Kidney capillary endothelial cell (primary cell): ENCODE measurements around the gene FOXO3B.
"Not testable (repeated sequence)": the region's sequence is repeated elsewhere in the genome, so short reads cannot be mapped to it uniquely, and the experiment has no call there.

Source experiments
- DNase-seq: peaks from one replicate; pipeline ENCODE4 v3.0.0-alpha.2; 2018; ENCODE audit warnings: low spot score

FOXO3B gene

GRCh38 chr17:18681767-18682571, at the start of gene FOXO3B:
Gene FOXO3B (minus strand): TSS chr17:18682314. CDS start chr17:18681651, 663 bp downstream.
- DNase-seq, result peak; percentile 64

GRCh38 chr17:18723509-18723908, 41.4 kb upstream of the FOXO3B start:
- not testable (repeated sequence) for DNase-seq

GRCh38 chr17:18722612-18723011, 40.5 kb upstream of the FOXO3B start:
- not testable (repeated sequence) for DNase-seq

- DNase-seq, result not testable (repeated sequence)
These were observed 39.8 kb upstream of the FOXO3B start for GRCh38 chr17:18721775-18722547.

GRCh38 chr17:18719428-18720110, 37.5 kb upstream of the FOXO3B start:
- DNase-seq, result not testable (repeated sequence)

GRCh38 chr17:18718643-18719427, 36.7 kb upstream of the FOXO3B start:
- not testable (repeated sequence) for DNase-seq

- peak; percentile 26 for DNase-seq
These were observed 30.4 kb upstream of the FOXO3B start for GRCh38 chr17:18712354-18712999.

- not testable (repeated sequence) for DNase-seq
These were observed 26.1 kb upstream of the FOXO3B start for GRCh38 chr17:18708215-18708614.

GRCh38 chr17:18705955-18706354, 23.8 kb upstream of the FOXO3B start:
- DNase-seq, result not testable (repeated sequence)

GRCh38 chr17:18698473-18699103, 16.5 kb upstream of the FOXO3B start:
- DNase-seq, result not testable (repeated sequence)

GRCh38 chr17:18695143-18695542, 13.0 kb upstream of the FOXO3B start:
- not testable (repeated sequence) for DNase-seq

- DNase-seq, result not testable (repeated sequence)
These were observed 554 bp upstream of the FOXO3B start for GRCh38 chr17:18682668-18683067.

- DNase-seq, result not testable (repeated sequence)
These were observed 4.7 kb downstream of the FOXO3B start for GRCh38 chr17:18677381-18677780.

- DNase-seq, result not testable (repeated sequence)
These were observed 5.2 kb downstream of the FOXO3B start for GRCh38 chr17:18676928-18677327.

GRCh38 chr17:18672395-18673227, 9.5 kb downstream of the FOXO3B start:
- not testable (repeated sequence) for DNase-seq

- not testable (repeated sequence) for DNase-seq
These were observed 13.5 kb downstream of the FOXO3B start for GRCh38 chr17:18668625-18669024.

GRCh38 chr17:18667535-18667934, 14.6 kb downstream of the FOXO3B start:
- not testable (repeated sequence) for DNase-seq

- DNase-seq, result not testable (repeated sequence)
These were observed 15.8 kb downstream of the FOXO3B start for GRCh38 chr17:18666326-18666725.

- DNase-seq, result not testable (repeated sequence)
These were observed 20.0 kb downstream of the FOXO3B start for GRCh38 chr17:18661924-18662624.
